ENCODE data around the gene CAPN1.
A peak's percentile ranks its signal among the peaks of the same experiment; 100 is the strongest.

- TF ChIP-seq CTCF (IDR thresholded peaks at IDR 0.05 in 4 of 5, conservative IDR thresholded peaks at IDR 0.05 in 1 of 5) (peak in 4 of 5 experiments; percentile 13 to 48 (median 41)), POLR2A (IDR thresholded peaks at IDR 0.05) (no peak)
These were observed 43.8 kb downstream of the CAPN1 start for GRCh38 chr11:65225279-65226102.

Data from gastrocnemius medialis (tissue), 4 donors.